Measurements from ENCODE around the gene OMA1.
"Not testable (repeated sequence)": the region's sequence is repeated elsewhere in the genome, so short reads cannot be mapped to it uniquely, and the experiment has no call there.

The OMA1 gene

GRCh38 chr1:58546520-58547308 lies at the start of gene OMA1:
Gene OMA1, minus strand, starts transcription at chr1:58546726. Its CDS starts 7,432 bp downstream, at chr1:58539294.
- peak; percentile 97 for DNase-seq (ENCODE audit: low spot score)

GRCh38 chr1:58594546-58594945 lies 48.0 kb upstream of the OMA1 start:
- DNase-seq (ENCODE audit: low spot score): no peak

- DNase-seq (ENCODE audit: low spot score): no peak
Observed at GRCh38 chr1:58592522-58593134, 46.1 kb upstream of the OMA1 start.

- DNase-seq (ENCODE audit: low spot score): no peak
Observed at GRCh38 chr1:58591806-58592205, 45.3 kb upstream of the OMA1 start.

GRCh38 chr1:58590019-58590418 lies 43.5 kb upstream of the OMA1 start:
- DNase-seq (ENCODE audit: low spot score): no peak

- no peak for DNase-seq (ENCODE audit: low spot score)
Observed at GRCh38 chr1:58588396-58588795, 41.9 kb upstream of the OMA1 start.

- DNase-seq (ENCODE audit: low spot score): no peak
Observed at GRCh38 chr1:58587667-58588066, 41.1 kb upstream of the OMA1 start.

- DNase-seq (ENCODE audit: low spot score): no peak
Observed at GRCh38 chr1:58586271-58586670, 39.7 kb upstream of the OMA1 start.

- DNase-seq (ENCODE audit: low spot score): no peak
Observed at GRCh38 chr1:58585581-58586151, 39.1 kb upstream of the OMA1 start.

GRCh38 chr1:58585166-58585565 lies 38.6 kb upstream of the OMA1 start:
- no peak for DNase-seq (ENCODE audit: low spot score)

GRCh38 chr1:58584082-58584895 lies 37.8 kb upstream of the OMA1 start:
- no peak for DNase-seq (ENCODE audit: low spot score)

- no peak for DNase-seq (ENCODE audit: low spot score)
Observed at GRCh38 chr1:58583496-58583895, 37.0 kb upstream of the OMA1 start.

- not testable (repeated sequence) for DNase-seq (ENCODE audit: low spot score)
Observed at GRCh38 chr1:58582143-58582542, 35.6 kb upstream of the OMA1 start.

GRCh38 chr1:58581641-58582040 lies 35.1 kb upstream of the OMA1 start:
- DNase-seq (ENCODE audit: low spot score): no peak

GRCh38 chr1:58580186-58580585 lies 33.7 kb upstream of the OMA1 start:
- no peak for DNase-seq (ENCODE audit: low spot score)

- DNase-seq (ENCODE audit: low spot score): no peak
Observed at GRCh38 chr1:58577654-58578030, 31.1 kb upstream of the OMA1 start.

- no peak for DNase-seq (ENCODE audit: low spot score)
Observed at GRCh38 chr1:58576727-58577653, 30.5 kb upstream of the OMA1 start, which contains the start of gene TACSTD2. Gene TACSTD2, minus strand, starts transcription at chr1:58577252. Its CDS starts 96 bp downstream, at chr1:58577156.

GRCh38 chr1:58576325-58576726 lies 29.8 kb upstream of the OMA1 start:
- DNase-seq (ENCODE audit: low spot score): no peak

GRCh38 chr1:58575551-58576324 lies 29.2 kb upstream of the OMA1 start:
- DNase-seq (ENCODE audit: low spot score): no peak

- no peak for DNase-seq (ENCODE audit: low spot score)
Observed at GRCh38 chr1:58574816-58575215, 28.3 kb upstream of the OMA1 start.
